IMR-90 (cell line): Measurements from ENCODE around the gene NLGN1. TPM values are rescaled to one million over a fixed set of nuclear protein-coding genes. Genes with fewer than 3 reads are reported as not detected.

Source experiments
- ATAC-seq: fragments of 200-7000 bp; cut with Tn5 transposase; 2 replicates; pipeline ENCODE4 v1.9.1; 2020; ENCODE audit warnings: low read depth, mild to moderate bottlenecking, moderate library complexity
- BruUV-seq: library from RNA; stranded (reverse); fragments of 400-500 nt; replicated peaks from 2 replicates; lab custom pipeline; 2021; lab: Mats Ljungman, UMichigan
- CTCF ChIA-PET: fragments of 300-600 bp; formaldehyde crosslinking; extraction: SDS; loops from one replicate; lab custom pipeline; 2021; ENCODE audit warnings: antibody characterized with exemption; lab: Yijun Ruan, JAX
- POLR2A ChIA-PET: fragments of 300-600 bp; sonication (Branson Sonifier 250); formaldehyde crosslinking; loops from one replicate; lab custom pipeline; 2022; ENCODE audit warnings: antibody characterized with exemption; ENCODE audit not compliant: unreplicated experiment; lab: Charles Lee
- DNase-seq: peaks from one replicate; pipeline ENCODE4 v3.0.0; 2013
- H2AFZ ChIP-seq: replicated peaks from 2 replicates; pipeline ENCODE3; 2013; ENCODE audit warnings: low read length, mild to moderate bottlenecking; ENCODE audit not compliant: poor library complexity
- H2AK5ac ChIP-seq: 2 replicates; pipeline ENCODE4 v1.6.1; 2013; ENCODE audit warnings: low read depth, low read length, inconsistent platforms
- H2AK9ac ChIP-seq: replicated peaks from 2 replicates; pipeline ENCODE3; 2013; ENCODE audit warnings: mild to moderate bottlenecking, low read depth, low read length, moderate library complexity; ENCODE audit not compliant: poor library complexity
- H2BK120ac ChIP-seq: 2 replicates; pipeline ENCODE4 v1.6.1; 2013; ENCODE audit warnings: low read depth, low read length, inconsistent platforms
- H2BK15ac ChIP-seq: 3 replicates; pipeline ENCODE4 v1.6.1; 2013; ENCODE audit warnings: low read depth, low read length, inconsistent platforms
- H2BK20ac ChIP-seq: 2 replicates; pipeline ENCODE4 v1.6.1; 2013; ENCODE audit warnings: low read depth, mild to moderate bottlenecking, inconsistent platforms, low read length, moderate library complexity
- H2BK5ac ChIP-seq: 2 replicates; pipeline ENCODE4 v1.6.1; 2013; ENCODE audit warnings: mild to moderate bottlenecking, low read depth, low read length, inconsistent platforms; ENCODE audit not compliant: poor library complexity, severe bottlenecking
- H3K14ac ChIP-seq: replicated peaks from 2 replicates; pipeline ENCODE4 v1.6.1; 2013; ENCODE audit warnings: low read depth, low read length, inconsistent platforms
- H3K18ac ChIP-seq: 2 replicates; pipeline ENCODE4 v1.6.1; 2013; ENCODE audit warnings: low read depth, low read length, control low read depth
- H3K23ac ChIP-seq: 2 replicates; pipeline ENCODE4 v1.6.1; 2013; ENCODE audit warnings: low read depth, low read length, inconsistent platforms
- H3K27ac ChIP-seq: 2 replicates; pipeline ENCODE4 v1.5.1; 2013; ENCODE audit warnings: mild to moderate bottlenecking, control low read depth, low read length; ENCODE audit not compliant: insufficient read depth
- H3K27me3 ChIP-seq: 2 replicates; pipeline ENCODE4 v1.6.1; 2013; ENCODE audit warnings: low read length; ENCODE audit not compliant: control insufficient read depth, insufficient read depth
- H3K36me3 ChIP-seq: 2 replicates; pipeline ENCODE4 v1.6.1; 2013; ENCODE audit warnings: low read length, mixed read lengths; ENCODE audit not compliant: control insufficient read depth, insufficient read depth
- H3K4ac ChIP-seq: 2 replicates; pipeline ENCODE4 v1.6.1; 2013; ENCODE audit warnings: low read depth, low read length, inconsistent platforms
- H3K4me1 ChIP-seq: 2 replicates; pipeline ENCODE4 v1.6.1; 2013; ENCODE audit warnings: low read length, mixed read lengths; ENCODE audit not compliant: control insufficient read depth, insufficient read depth
- H3K4me2 ChIP-seq: 2 replicates; pipeline ENCODE4 v1.6.1; 2013; ENCODE audit warnings: low read depth, mild to moderate bottlenecking, control low read depth, low read length, moderate library complexity
- H3K4me3 ChIP-seq: 2 replicates; pipeline ENCODE4 v1.5.1; 2013; ENCODE audit warnings: low read depth, mild to moderate bottlenecking, control low read depth, low read length, moderate library complexity; ENCODE audit not compliant: insufficient read depth
- H3K56ac ChIP-seq: 2 replicates; pipeline ENCODE4 v1.6.1; 2013; ENCODE audit warnings: low read length, inconsistent platforms; ENCODE audit not compliant: insufficient read depth; ENCODE audit errors: extremely low read depth
- H3K79me1 ChIP-seq, 2 experiments: 2 replicates each; pipeline ENCODE4 v1.6.1; 2013; ENCODE audit warnings: low read length in 2 of 2, inconsistent platforms in 1 of 2, low read depth in 1 of 2
- H3K9ac ChIP-seq: 2 replicates; pipeline ENCODE4 v1.6.1; 2013; ENCODE audit warnings: low read depth, low read length, control low read depth
- H3K9me1 ChIP-seq: 2 replicates; pipeline ENCODE4 v1.6.1; 2013; ENCODE audit warnings: low read length, inconsistent platforms; ENCODE audit not compliant: insufficient read depth
- H3K9me3 ChIP-seq: 2 replicates; pipeline ENCODE4 v1.6.1; 2013; ENCODE audit warnings: low read length; ENCODE audit not compliant: control insufficient read depth, insufficient read depth
- H4K20me1 ChIP-seq: 2 replicates; pipeline ENCODE4 v1.6.1; 2013; ENCODE audit warnings: low read length, inconsistent platforms; ENCODE audit not compliant: insufficient read depth
- H4K5ac ChIP-seq: 2 replicates; pipeline ENCODE4 v1.6.1; 2013; ENCODE audit warnings: mild to moderate bottlenecking, low read depth, low read length, control low read depth
- H4K8ac ChIP-seq, 2 experiments: 2 replicates each; pipeline ENCODE4 v1.6.1; 2013; ENCODE audit warnings: low read depth in 2 of 2, low read length in 2 of 2, control low read depth in 1 of 2, inconsistent platforms in 1 of 2
- H4K91ac ChIP-seq: 2 replicates; pipeline ENCODE4 v1.6.1; 2013; ENCODE audit warnings: low read depth, low read length, inconsistent platforms; ENCODE audit not compliant: insufficient read depth
- BHLHE40 ChIP-seq: fragments of 150-350 bp; IDR thresholded peaks from 2 replicates; pipeline ENCODE4 v1.6.1; 2016; ENCODE audit warnings: mild to moderate bottlenecking, low read depth, low read length
- CEBPB ChIP-seq: IDR thresholded peaks from 2 replicates; pipeline ENCODE4 v1.6.1; 2012; ENCODE audit warnings: low read depth, low read length, improper control_type of control experiment
- CHD1 ChIP-seq: IDR thresholded peaks from 2 replicates; pipeline ENCODE4 v1.6.1; 2012; ENCODE audit warnings: low read depth, low read length, improper control_type of control experiment
- CTCF ChIP-seq: conservative IDR thresholded peaks from 2 replicates; pipeline ENCODE4 v1.5.1; 2012; ENCODE audit warnings: mild to moderate bottlenecking, low read depth, low read length, improper control_type of control experiment
- ELK1 ChIP-seq: fragments of 150-350 bp; IDR thresholded peaks from 2 replicates; pipeline ENCODE4 v1.6.1; 2016; ENCODE audit warnings: low read depth, mild to moderate bottlenecking, low read length, moderate library complexity, borderline replicate concordance
- FOS ChIP-seq: fragments of 150-350 bp; IDR thresholded peaks from 2 replicates; pipeline ENCODE4 v1.6.1; 2016; ENCODE audit warnings: low read depth, low read length
- MAFK ChIP-seq: IDR thresholded peaks from 2 replicates; pipeline ENCODE4 v1.6.1; 2012; ENCODE audit warnings: low read depth, low read length, improper control_type of control experiment
- MAZ ChIP-seq: IDR thresholded peaks from 2 replicates; pipeline ENCODE4 v1.6.1; 2012; ENCODE audit warnings: low read depth, mild to moderate bottlenecking, low read length, improper control_type of control experiment, moderate library complexity, borderline replicate concordance
- MXI1 ChIP-seq: IDR thresholded peaks from 2 replicates; pipeline ENCODE4 v1.6.1; 2012; ENCODE audit warnings: low read depth, mild to moderate bottlenecking, low read length, moderate library complexity, borderline replicate concordance
- NFE2L2 ChIP-seq: fragments of 150-350 bp; IDR thresholded peaks from 2 replicates; pipeline ENCODE4 v1.6.1; 2016; ENCODE audit warnings: low read depth, mild to moderate bottlenecking, low read length
- POLR2A ChIP-seq: IDR thresholded peaks from 2 replicates; pipeline ENCODE4 v1.6.1; 2012; ENCODE audit warnings: mild to moderate bottlenecking, low read depth, low read length
- RAD21 ChIP-seq: IDR thresholded peaks from 2 replicates; pipeline ENCODE4 v1.6.1; 2012; ENCODE audit warnings: low read length, improper control_type of control experiment
- RCOR1 ChIP-seq: IDR thresholded peaks from 2 replicates; pipeline ENCODE4 v1.6.1; 2012; ENCODE audit warnings: mild to moderate bottlenecking, low read length, improper control_type of control experiment; ENCODE audit not compliant: insufficient replicate concordance
- RFX5 ChIP-seq: IDR thresholded peaks from 2 replicates; pipeline ENCODE4 v1.8.0; 2012; ENCODE audit warnings: low read depth, mild to moderate bottlenecking, low read length, moderate library complexity
- SMC3 ChIP-seq: fragments of 150-350 bp; IDR thresholded peaks from 2 replicates; pipeline ENCODE4 v1.6.1; 2016; ENCODE audit warnings: low read depth, mild to moderate bottlenecking, antibody characterized with exemption, low read length, moderate library complexity
- USF2 ChIP-seq: fragments of 150-350 bp; IDR thresholded peaks from 2 replicates; pipeline ENCODE4 v1.6.1; 2017; ENCODE audit warnings: mild to moderate bottlenecking, antibody characterized with exemption, low read length, low read depth
- WGBS, 2 experiments: methylation state at CpG; one replicate each; pipeline versions ENCODE4 v1.1.5 to v1.1.7; 2013; ENCODE audit warnings: missing lambda C conversion rate in 2 of 2; ENCODE audit not compliant: insufficient read length in 1 of 2; ENCODE audit errors: extremely low coverage in 2 of 2; 5-methylcytosine and 5-hydroxymethylcytosine counted together
- dilution Hi-C: fragments of 300-500 bp; cut with HindIII; formaldehyde crosslinking; loops from one replicate; pipeline ENCODE4 v1.14.3; 2018; ENCODE audit warnings: low sequenced_read_pairs; ENCODE audit not compliant: unreplicated experiment
- in situ Hi-C: fragments of 300-500 bp; cut with MboI; formaldehyde crosslinking; loops from 3 replicates; pipeline ENCODE4 v1.14.3; 2019; ENCODE audit warnings: low sequenced_read_pairs, inconsistent platforms, mixed read lengths
- intact Hi-C: fragments of 100-400 bp; cut with micrococcal nuclease; formaldehyde crosslinking; loops from 2 replicates; pipeline ENCODE4 v1.10.0; 2022
- polyA plus RNA-seq, 3 experiments: library from polyadenylated mRNA; depleted of rRNA; stranded (reverse); fragments of >200 nt; gene quantifications; 2 replicates each; pipeline ENCODE4 v1.2.3, GENCODE V29; 2012; ENCODE audit warnings: low replicate concordance in 1 of 3
- total RNA-seq: library from RNA; depleted of rRNA; stranded (reverse); fragments of >200 nt; gene quantifications from 2 replicates; pipeline ENCODE4 v1.2.3, GENCODE V29; 2012

NLGN1 gene
- total and polyA plus RNA-seq, 2 of the 4 experiments (the other 2 are of a cell fraction), result 1.8 to 12.5 TPM

GRCh38 chr3:173743111-173743510, 345.6 kb downstream of the NLGN1 start:
- peak; percentile 81 for ATAC-seq
- H4K91ac ChIP-seq, result peak overlapping the region; percentile 14; the same call in 1 of the 2 replicates

More at GRCh38 chr3:173743111-173743510, 345.6 kb downstream of the NLGN1 start:
- dilution Hi-C loops (no loop called here), in situ Hi-C loops (no loop called here), intact Hi-C loops (no loop called here)
- Histone ChIP-seq H3K14ac (peak overlapping the region; percentile 90), H3K79me1 (no peaks in the 10 kb centered on the region), H4K8ac (peak overlapping the region; percentile 47 to 65; a peak in 3 of 4 replicates), H2BK5ac (peak overlapping the region; percentile 80), H3K9me1 (0 out of 2 replicates have a peak, but pooled peaks cover 2% of the 10 kb centered on the region), H3K4me3 (no peak overlapping the region), H2AFZ (no peak overlapping the region), H3K4me1 (peaks cover 2% of the 10 kb centered on the region; the same call in 1 of the 2 replicates), H4K20me1 (no peaks in the 10 kb centered on the region), H3K36me3 (no peaks in the 10 kb centered on the region), H2AK5ac (no peak overlapping the region; the same call in 1 of the 2 replicates), H2BK120ac (peak overlapping the region; percentile 95; the same call in 1 of the 2 replicates), H3K23ac (peak overlapping the region; percentile 21; the same call in 1 of the 2 replicates), H3K4ac (peak overlapping the region; percentile 44; the same call in 1 of the 2 replicates), H3K27me3 (no peaks in the 10 kb centered on the region), H3K56ac (peak overlapping the region; percentile 62; the same call in 1 of the 2 replicates), H4K5ac (no peak overlapping the region; the same call in 1 of the 2 replicates), H3K4me2 (peak overlapping the region; percentile 58; the same call in 1 of the 2 replicates), H2BK20ac (peak overlapping the region; percentile 83; the same call in 1 of the 2 replicates), H3K27ac (no peak overlapping the region; the same call in 1 of the 2 replicates), H3K9ac (peak overlapping the region; percentile 37; the same call in 1 of the 2 replicates), H2AK9ac (no peak overlapping the region), H2BK15ac (peak overlapping the region; percentile 49; the same call in 1 of the 3 replicates), H3K18ac (peak overlapping the region; percentile 89), H3K9me3 (no peaks in the 10 kb centered on the region)
- CTCF ChIA-PET, result no interaction called here
- BruUV-seq, result no TSS peak
- TF ChIP-seq ELK1, result no peak
- no peak for TF ChIP-seq MXI1
- no peak for TF ChIP-seq SMC3
- no peak for TF ChIP-seq USF2
- no peak for TF ChIP-seq CTCF
- TF ChIP-seq RCOR1, result no peak
- TF ChIP-seq FOS, result no peak
- no peak for TF ChIP-seq RFX5
- TF ChIP-seq MAFK, result no peak
- no peak for TF ChIP-seq BHLHE40
- no peak for TF ChIP-seq CHD1
- no peak for TF ChIP-seq CEBPB
- no peak for TF ChIP-seq RAD21
- TF ChIP-seq NFE2L2, result no peak
- no peak for TF ChIP-seq MAZ
- TF ChIP-seq POLR2A, result no peak
- WGBS, 2 experiments, result no CpG with 5 or more reads among the region's 3 CpGs
- DNase-seq, result peak; percentile 47
- POLR2A ChIA-PET, result no interaction called here
